HepG2 (cell line): ENCODE data around the gene CPLANE2. TPM values are rescaled to one million over a fixed set of nuclear protein-coding genes. Genes with fewer than 3 reads are reported as not detected.
A peak's percentile ranks its signal among the peaks of the same experiment; 100 is the strongest.

Experiments
- ETV6 ChIP-seq: sonication (generic); formaldehyde crosslinking; conservative IDR thresholded peaks from 2 replicates; pipeline ENCODE4 v1.4.0; 2020; ENCODE audit warnings: missing genetic modification reagents
- FIP1L1 ChIP-seq: fragments of 200-400 bp; formaldehyde crosslinking; IDR thresholded peaks from 2 replicates; pipeline ENCODE4 v1.6.1; 2018; ENCODE audit warnings: low read depth, mild to moderate bottlenecking, low read length, moderate library complexity, borderline replicate concordance; ENCODE audit not compliant: insufficient read depth
- GRHL1 ChIP-seq: sonication (generic); formaldehyde crosslinking; conservative IDR thresholded peaks from 2 replicates; pipeline ENCODE4 v1.8.0; 2022; ENCODE audit warnings: missing genetic modification reagents
- HNRNPL ChIP-seq: fragments of 200-400 bp; formaldehyde crosslinking; IDR thresholded peaks from 2 replicates; pipeline ENCODE4 v1.6.1; 2017; ENCODE audit warnings: mild to moderate bottlenecking, low read depth, low read length
- MAF1 ChIP-seq: sonication (generic); formaldehyde crosslinking; IDR thresholded peaks from 2 replicates; pipeline ENCODE4 v1.5.0; 2020; ENCODE audit warnings: missing genetic modification reagents, borderline replicate concordance
- NPAS2 ChIP-seq: sonication (generic); formaldehyde crosslinking; IDR thresholded peaks from 2 replicates; pipeline ENCODE4 v1.8.0; 2022; ENCODE audit warnings: mild to moderate bottlenecking, missing genetic modification reagents, borderline replicate concordance
- ONECUT2 ChIP-seq: sonication (generic); formaldehyde crosslinking; IDR thresholded peaks from 2 replicates; pipeline ENCODE4 v1.4.0; 2020; ENCODE audit warnings: missing genetic modification reagents
- PHB2 ChIP-seq: fragments of 450-650 bp; IDR thresholded peaks from 2 replicates; pipeline ENCODE4 v1.6.1; 2018; ENCODE audit not compliant: partially characterized antibody
- SCMH1 ChIP-seq: sonication (generic); formaldehyde crosslinking; IDR thresholded peaks from 2 replicates; pipeline ENCODE4 v1.9.0; 2021; ENCODE audit warnings: missing genetic modification reagents, mild to moderate bottlenecking, borderline replicate concordance
- SNAPC2 ChIP-seq: sonication (generic); formaldehyde crosslinking; IDR thresholded peaks from 2 replicates; pipeline ENCODE4 v1.8.1; 2022; ENCODE audit warnings: mild to moderate bottlenecking, missing genetic modification reagents
- THAP11 ChIP-seq: IDR thresholded peaks from 2 replicates; pipeline ENCODE4 v1.6.1; 2016; ENCODE audit warnings: missing biosample characterization, missing genetic modification reagents
- ZNF224 ChIP-seq: sonication (generic); formaldehyde crosslinking; IDR thresholded peaks from 2 replicates; pipeline ENCODE4 v1.5.0; 2020; ENCODE audit warnings: mild to moderate bottlenecking, missing genetic modification reagents
- ZNF598 ChIP-seq: sonication (generic); formaldehyde crosslinking; IDR thresholded peaks from 2 replicates; pipeline ENCODE4 v1.5.1; 2020; ENCODE audit warnings: mild to moderate bottlenecking, missing genetic modification reagents, borderline replicate concordance
- ZNF644 ChIP-seq: IDR thresholded peaks from 2 replicates; pipeline ENCODE4 v1.6.1; 2016; ENCODE audit warnings: low read depth
- polyA plus RNA-seq, 8 experiments: library from polyadenylated mRNA; depleted of rRNA in 3 of 8; stranded (reverse) in 7 of 8; unstranded in 1 of 8; fragments of >200 nt; fragmentation: Illumina TruSeq in 4 of 8; extraction: Trizol in 4 of 8; gene quantifications; 2 replicates each; pipeline versions ENCODE4 v1.2.1 to v1.2.3, GENCODE V29; 2011 to 2016; ENCODE audit warnings: low read depth in 4 of 8, missing spikeins in 1 of 8, mixed read lengths in 1 of 8; ENCODE audit not compliant: insufficient read depth in 1 of 8
- total RNA-seq, 5 experiments: library from RNA; depleted of rRNA; stranded (reverse); fragments of >200 nt; fragmentation: Illumina TruSeq; extraction: Trizol; gene quantifications; 2 replicates each; pipeline ENCODE4 v1.2.3, GENCODE V29; 2016; ENCODE audit warnings: low read depth in 1 of 5
- TF ChIP-seq, protein P1 (sequence below): sonication (generic); formaldehyde crosslinking; IDR thresholded peaks from 2 replicates; pipeline ENCODE4 v1.5.0; 2020; ENCODE audit warnings: mild to moderate bottlenecking, missing genetic modification reagents, borderline replicate concordance
- TF ChIP-seq, protein P2 (sequence below): sonication (generic); formaldehyde crosslinking; IDR thresholded peaks from 2 replicates; pipeline ENCODE4 v1.5.1; 2020; ENCODE audit warnings: missing genetic modification reagents, mild to moderate bottlenecking, borderline replicate concordance
- TF ChIP-seq, protein P3 (sequence below): sonication (generic); formaldehyde crosslinking; IDR thresholded peaks from 2 replicates; pipeline ENCODE4 v1.4.0; 2020; ENCODE audit warnings: missing genetic modification reagents

Gene CPLANE2
- total and polyA plus RNA-seq, 2 of the 13 experiments (the other 11 are each of a cell fraction or from before 2014, with no cell fraction given): 0.29 to 1.6 TPM

DNA sequence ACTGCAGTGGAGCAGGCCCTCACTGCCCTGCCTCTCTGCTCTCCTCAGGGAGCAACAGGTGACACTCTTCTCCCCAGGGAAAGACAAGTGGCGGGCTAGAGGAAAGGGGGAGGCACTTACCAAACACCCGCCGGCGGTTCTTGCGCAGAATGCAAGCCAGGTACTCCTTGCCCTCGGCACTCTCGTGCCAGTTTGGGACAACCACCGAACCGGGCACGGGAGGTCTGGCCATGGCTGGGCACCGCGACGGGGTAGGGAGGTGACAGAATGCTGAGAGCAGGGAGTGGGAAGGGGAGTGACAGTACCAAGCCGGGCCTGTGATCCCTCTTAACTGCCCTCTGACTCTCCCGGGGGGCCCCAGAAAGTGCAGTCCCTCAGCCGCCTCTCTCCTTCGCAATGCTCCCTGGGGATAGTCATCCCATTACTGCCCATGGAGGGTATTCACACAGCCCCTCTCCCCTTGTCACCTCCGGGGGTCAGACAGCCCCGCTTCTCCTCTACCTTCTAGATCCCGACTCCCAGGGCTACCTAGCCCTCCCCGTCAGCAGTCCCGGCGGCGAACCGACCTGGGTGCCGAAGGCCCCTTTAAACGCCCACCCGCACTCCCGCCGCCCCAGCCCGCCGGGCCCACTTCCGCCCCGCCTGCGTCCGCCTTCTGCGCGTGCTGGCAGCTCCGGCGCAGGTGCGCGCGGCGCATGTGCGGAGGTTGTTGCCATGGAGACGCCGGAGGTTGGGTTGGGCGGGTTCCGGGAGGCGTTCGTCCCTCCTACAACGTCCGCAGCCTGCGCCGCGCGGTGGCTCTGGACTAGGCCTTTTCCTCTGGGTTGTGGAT lies at the start of gene CPLANE2 (continued):
- TF ChIP-seq, protein P1, sequence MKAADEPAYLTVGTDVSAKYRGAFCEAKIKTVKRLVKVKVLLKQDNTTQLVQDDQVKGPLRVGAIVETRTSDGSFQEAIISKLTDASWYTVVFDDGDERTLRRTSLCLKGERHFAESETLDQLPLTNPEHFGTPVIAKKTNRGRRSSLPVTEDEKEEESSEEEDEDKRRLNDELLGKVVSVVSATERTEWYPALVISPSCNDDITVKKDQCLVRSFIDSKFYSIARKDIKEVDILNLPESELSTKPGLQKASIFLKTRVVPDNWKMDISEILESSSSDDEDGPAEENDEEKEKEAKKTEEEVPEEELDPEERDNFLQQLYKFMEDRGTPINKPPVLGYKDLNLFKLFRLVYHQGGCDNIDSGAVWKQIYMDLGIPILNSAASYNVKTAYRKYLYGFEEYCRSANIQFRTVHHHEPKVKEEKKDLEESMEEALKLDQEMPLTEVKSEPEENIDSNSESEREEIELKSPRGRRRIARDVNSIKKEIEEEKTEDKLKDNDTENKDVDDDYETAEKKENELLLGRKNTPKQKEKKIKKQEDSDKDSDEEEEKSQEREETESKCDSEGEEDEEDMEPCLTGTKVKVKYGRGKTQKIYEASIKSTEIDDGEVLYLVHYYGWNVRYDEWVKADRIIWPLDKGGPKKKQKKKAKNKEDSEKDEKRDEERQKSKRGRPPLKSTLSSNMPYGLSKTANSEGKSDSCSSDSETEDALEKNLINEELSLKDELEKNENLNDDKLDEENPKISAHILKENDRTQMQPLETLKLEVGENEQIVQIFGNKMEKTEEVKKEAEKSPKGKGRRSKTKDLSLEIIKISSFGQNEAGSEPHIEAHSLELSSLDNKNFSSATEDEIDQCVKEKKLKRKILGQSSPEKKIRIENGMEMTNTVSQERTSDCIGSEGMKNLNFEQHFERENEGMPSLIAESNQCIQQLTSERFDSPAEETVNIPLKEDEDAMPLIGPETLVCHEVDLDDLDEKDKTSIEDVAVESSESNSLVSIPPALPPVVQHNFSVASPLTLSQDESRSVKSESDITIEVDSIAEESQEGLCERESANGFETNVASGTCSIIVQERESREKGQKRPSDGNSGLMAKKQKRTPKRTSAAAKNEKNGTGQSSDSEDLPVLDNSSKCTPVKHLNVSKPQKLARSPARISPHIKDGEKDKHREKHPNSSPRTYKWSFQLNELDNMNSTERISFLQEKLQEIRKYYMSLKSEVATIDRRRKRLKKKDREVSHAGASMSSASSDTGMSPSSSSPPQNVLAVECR (CRISPR knock-in tag): peak; percentile 80
- TF ChIP-seq ZNF224 (CRISPR knock-in tag): no peak
- TF ChIP-seq SCMH1 (CRISPR knock-in tag): no peak
- TF ChIP-seq, protein P2, sequence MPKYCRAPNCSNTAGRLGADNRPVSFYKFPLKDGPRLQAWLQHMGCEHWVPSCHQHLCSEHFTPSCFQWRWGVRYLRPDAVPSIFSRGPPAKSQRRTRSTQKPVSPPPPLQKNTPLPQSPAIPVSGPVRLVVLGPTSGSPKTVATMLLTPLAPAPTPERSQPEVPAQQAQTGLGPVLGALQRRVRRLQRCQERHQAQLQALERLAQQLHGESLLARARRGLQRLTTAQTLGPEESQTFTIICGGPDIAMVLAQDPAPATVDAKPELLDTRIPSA (CRISPR knock-in tag): no peak
- TF ChIP-seq ONECUT2 (CRISPR knock-in tag): no peak
- no peak for TF ChIP-seq NPAS2
- TF ChIP-seq ETV6 (CRISPR knock-in tag): no peak; the same call in 1 of the 2 replicates
- no peak for TF ChIP-seq PHB2
- no peak for TF ChIP-seq ZNF644
- TF ChIP-seq ZNF598: no peak
- TF ChIP-seq GRHL1 (CRISPR knock-in tag): no peak
- 0 out of 2 replicates have a peak, but pooled peaks have one; percentile 28 for TF ChIP-seq SNAPC2 (CRISPR knock-in tag)
- peak; percentile 79 for TF ChIP-seq THAP11 (CRISPR knock-in tag)
- TF ChIP-seq HNRNPL: peak; percentile 86
- TF ChIP-seq, protein P3, sequence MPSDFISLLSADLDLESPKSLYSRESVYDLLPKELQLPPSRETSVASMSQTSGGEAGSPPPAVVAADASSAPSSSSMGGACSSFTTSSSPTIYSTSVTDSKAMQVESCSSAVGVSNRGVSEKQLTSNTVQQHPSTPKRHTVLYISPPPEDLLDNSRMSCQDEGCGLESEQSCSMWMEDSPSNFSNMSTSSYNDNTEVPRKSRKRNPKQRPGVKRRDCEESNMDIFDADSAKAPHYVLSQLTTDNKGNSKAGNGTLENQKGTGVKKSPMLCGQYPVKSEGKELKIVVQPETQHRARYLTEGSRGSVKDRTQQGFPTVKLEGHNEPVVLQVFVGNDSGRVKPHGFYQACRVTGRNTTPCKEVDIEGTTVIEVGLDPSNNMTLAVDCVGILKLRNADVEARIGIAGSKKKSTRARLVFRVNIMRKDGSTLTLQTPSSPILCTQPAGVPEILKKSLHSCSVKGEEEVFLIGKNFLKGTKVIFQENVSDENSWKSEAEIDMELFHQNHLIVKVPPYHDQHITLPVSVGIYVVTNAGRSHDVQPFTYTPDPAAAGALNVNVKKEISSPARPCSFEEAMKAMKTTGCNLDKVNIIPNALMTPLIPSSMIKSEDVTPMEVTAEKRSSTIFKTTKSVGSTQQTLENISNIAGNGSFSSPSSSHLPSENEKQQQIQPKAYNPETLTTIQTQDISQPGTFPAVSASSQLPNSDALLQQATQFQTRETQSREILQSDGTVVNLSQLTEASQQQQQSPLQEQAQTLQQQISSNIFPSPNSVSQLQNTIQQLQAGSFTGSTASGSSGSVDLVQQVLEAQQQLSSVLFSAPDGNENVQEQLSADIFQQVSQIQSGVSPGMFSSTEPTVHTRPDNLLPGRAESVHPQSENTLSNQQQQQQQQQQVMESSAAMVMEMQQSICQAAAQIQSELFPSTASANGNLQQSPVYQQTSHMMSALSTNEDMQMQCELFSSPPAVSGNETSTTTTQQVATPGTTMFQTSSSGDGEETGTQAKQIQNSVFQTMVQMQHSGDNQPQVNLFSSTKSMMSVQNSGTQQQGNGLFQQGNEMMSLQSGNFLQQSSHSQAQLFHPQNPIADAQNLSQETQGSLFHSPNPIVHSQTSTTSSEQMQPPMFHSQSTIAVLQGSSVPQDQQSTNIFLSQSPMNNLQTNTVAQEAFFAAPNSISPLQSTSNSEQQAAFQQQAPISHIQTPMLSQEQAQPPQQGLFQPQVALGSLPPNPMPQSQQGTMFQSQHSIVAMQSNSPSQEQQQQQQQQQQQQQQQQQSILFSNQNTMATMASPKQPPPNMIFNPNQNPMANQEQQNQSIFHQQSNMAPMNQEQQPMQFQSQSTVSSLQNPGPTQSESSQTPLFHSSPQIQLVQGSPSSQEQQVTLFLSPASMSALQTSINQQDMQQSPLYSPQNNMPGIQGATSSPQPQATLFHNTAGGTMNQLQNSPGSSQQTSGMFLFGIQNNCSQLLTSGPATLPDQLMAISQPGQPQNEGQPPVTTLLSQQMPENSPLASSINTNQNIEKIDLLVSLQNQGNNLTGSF (CRISPR knock-in tag): 0 out of 2 replicates have a peak, but pooled peaks have one; percentile 49
- 0 out of 2 replicates have a peak, but pooled peaks have one; percentile 54 for TF ChIP-seq FIP1L1
- no peak for TF ChIP-seq MAF1 (CRISPR knock-in tag)
